ENCODE measurements around the gene RNF144B.

RNF144B gene

GRCh38 chr6:18492972-18493371 is 105.8 kb downstream of the RNF144B start:
- no peak for DNase-seq

DNA sequence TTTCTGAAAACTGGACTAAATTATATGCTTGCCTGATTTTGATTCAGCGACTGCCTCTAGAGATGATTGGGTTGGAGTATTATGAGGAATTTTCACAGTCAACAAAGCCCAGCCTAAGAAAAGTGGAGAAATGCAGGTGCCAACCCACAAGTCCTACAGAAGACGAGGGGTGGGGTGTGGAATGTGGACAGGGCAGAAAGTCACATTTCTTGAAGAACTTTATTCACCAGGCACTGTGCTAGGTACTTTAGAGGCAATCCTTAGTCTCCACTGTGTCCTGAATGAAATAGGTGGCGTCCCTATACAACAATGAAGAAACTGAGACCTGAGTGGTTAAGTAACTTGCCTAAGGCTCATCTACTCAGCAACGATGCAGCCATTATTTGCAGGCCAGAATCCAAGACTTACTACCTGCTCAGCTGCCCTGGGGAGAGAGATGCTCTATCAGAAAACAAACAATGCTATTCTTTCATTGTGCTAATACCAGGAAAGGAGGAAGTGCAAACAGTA is 106.3 kb downstream of the RNF144B start:
- no peak for DNase-seq

DNA sequence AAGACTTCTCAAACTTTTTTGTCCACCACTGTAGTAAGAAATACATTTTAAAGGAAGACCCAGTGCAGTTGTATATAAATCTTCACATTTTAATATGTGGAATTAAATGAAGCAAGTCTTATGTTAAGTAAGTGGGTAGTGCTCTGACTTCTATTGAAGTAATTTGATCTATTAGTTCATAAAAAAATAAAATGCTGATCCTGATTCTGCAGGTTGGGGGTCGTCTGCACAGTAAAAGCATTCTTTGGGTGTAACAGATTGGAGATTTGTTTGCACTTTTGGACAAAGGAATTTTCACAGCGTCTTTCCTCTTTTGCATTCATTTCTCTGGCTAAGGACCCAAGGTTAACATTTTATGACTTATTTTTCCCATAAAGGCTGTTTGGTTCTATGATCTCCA is 106.8 kb downstream of the RNF144B start:
- DNase-seq = no peak

GRCh38 chr6:18495236-18495635 is 108.1 kb downstream of the RNF144B start:
- no peak for DNase-seq

- no peak for DNase-seq
Measured at GRCh38 chr6:18496462-18496861, 109.3 kb downstream of the RNF144B start.

DNA sequence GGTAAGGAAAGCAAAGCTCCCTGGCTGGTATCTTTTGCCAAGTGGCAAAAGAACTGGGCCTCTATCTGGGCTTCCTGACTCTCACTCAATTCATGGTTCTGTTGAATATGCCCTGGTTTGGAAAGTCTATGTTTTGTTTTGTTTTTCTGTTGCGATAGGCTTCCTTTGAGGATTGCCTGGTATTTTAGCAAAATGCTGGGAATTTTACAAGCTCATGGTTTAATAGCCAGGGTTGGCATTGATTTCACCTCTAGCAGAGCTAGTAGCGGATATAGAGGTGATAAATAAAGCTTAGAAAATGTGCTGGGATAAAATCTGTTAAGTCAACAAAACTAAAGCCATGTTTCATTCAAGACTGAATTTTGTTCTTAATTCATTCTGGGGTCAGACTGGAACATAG is 109.9 kb downstream of the RNF144B start:
- no peak for DNase-seq

DNA sequence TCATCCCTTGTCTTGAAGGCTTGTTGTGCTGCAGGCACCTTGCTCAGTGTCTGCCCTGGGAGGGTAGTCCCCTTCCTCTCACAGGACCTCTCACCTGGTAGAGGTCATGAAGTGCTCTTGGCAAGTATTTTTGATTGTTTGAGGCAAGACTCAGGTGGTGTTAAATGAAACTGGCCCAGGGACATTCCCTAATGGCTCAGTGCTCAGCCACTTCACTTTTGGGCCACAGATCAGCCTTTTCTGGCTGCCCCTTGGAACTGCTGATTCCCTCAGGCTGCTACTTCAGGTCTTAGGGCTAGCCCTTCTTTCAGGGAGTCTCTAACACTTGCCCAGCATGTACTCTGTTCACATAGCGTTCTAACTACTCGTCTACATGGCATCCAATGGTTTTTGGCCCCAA is 111.3 kb downstream of the RNF144B start:
- no peak for DNase-seq

- no peak for DNase-seq
Measured at GRCh38 chr6:18500921-18501662, 113.9 kb downstream of the RNF144B start.

DNA sequence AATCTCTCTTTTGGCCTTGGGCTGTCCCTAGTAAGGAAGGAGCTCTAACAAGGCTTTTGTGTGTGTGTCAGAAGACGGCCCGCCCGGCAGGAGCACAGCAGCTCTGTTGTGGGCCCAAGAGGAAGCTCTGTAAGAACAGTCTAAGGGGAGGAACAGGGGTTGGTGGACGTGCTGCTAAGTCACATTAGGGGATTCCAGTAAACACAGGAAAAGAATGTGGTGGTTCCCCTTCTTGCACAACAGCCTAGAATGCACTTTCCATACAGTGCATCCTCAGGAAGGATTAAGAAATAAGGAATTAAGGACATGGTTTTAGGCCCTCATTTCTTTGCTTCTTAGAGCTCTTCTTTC is 114.5 kb downstream of the RNF144B start:
- DNase-seq = no peak

- DNase-seq = no peak
Measured at GRCh38 chr6:18503206-18503592, 116.0 kb downstream of the RNF144B start.

GRCh38 chr6:18503593-18504231 is 116.6 kb downstream of the RNF144B start:
- DNase-seq = peak; percentile 57

GRCh38 chr6:18504232-18504596 is 117.1 kb downstream of the RNF144B start:
- DNase-seq = no peak

GRCh38 chr6:18506382-18507017 is 119.3 kb downstream of the RNF144B start:
- no peak for DNase-seq

GRCh38 chr6:18507018-18507415 is 119.9 kb downstream of the RNF144B start:
- no peak for DNase-seq

DNA sequence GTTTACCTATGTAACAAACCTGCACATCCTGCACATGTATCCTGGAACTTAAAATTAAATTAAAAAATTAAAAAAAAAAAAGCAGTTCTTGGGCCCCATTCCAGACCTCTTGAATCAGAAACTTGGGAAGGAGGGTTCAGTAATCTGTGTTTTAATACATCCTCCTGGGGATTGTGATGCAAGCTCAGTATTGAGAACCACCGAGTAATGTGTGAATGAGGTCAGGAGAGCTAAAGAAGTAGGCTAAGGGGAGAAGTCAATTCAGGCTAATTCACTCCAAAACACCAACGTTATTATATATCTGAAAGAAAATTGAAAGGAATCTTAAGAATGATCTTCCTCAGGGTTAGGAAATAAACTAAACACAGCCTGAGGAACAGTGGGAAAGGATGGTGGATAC is 120.4 kb downstream of the RNF144B start:
- no peak for DNase-seq

GRCh38 chr6:18509871-18510643 is 122.9 kb downstream of the RNF144B start:
- DNase-seq = no peak

DNA sequence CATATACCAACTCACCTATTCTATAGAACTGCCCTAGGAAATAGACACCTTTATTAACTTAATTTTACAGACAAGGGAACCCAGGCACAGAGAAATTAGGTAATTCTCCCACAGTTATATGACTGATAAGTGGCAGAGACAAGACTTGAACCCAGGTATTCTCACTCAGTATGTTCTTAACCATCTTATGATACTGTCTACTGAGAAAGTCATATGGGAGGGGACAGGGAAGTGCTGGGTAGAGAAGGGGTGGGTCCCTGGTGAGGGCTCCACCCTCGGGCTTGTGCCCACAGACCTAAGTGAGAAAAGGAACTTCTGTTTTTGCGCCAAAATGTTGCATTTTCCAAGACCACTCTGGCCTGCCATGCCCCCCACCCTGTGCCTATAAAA is 123.5 kb downstream of the RNF144B start:
- no peak for DNase-seq

GRCh38 chr6:18511211-18511610 is 124.1 kb downstream of the RNF144B start:
- DNase-seq = no peak

GRCh38 chr6:18513253-18513798 is 126.2 kb downstream of the RNF144B start:
- DNase-seq = no peak

DNA sequence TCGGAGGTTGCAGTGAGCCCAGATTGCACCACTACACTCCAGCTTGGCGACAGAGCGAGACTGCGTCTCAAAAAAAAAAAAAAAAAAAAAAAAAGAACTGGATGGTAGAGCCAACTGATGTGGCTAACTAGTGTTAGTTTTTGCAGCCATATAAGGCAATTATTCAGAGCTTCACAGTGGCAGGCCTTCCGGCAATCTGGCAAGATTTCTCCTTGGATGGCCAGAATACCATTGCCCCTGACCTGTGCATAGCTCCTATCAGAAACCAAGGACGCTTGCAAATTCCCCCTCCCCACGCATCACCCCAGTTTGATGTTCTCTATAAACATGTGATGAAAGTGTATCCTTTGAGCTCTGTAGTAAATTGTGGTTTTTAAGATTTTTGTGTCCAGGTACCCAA is 127.0 kb downstream of the RNF144B start:
- no peak for DNase-seq

GRCh38 chr6:18515767-18516166 is 128.6 kb downstream of the RNF144B start:
- no peak for DNase-seq

Measured in NCI-H774 (cell line).